Measurements from ENCODE around the gene TFRC. TPM values are rescaled to one million over a fixed set of nuclear protein-coding genes. Genes with fewer than 3 reads are reported as not detected.
"Not testable (repeated sequence)": the region's sequence is repeated elsewhere in the genome, so short reads cannot be mapped to it uniquely, and the experiment has no call there.

Gene TFRC
- total RNA-seq, 1 experiment from 2014 or later, result 89.3 TPM

DNA sequence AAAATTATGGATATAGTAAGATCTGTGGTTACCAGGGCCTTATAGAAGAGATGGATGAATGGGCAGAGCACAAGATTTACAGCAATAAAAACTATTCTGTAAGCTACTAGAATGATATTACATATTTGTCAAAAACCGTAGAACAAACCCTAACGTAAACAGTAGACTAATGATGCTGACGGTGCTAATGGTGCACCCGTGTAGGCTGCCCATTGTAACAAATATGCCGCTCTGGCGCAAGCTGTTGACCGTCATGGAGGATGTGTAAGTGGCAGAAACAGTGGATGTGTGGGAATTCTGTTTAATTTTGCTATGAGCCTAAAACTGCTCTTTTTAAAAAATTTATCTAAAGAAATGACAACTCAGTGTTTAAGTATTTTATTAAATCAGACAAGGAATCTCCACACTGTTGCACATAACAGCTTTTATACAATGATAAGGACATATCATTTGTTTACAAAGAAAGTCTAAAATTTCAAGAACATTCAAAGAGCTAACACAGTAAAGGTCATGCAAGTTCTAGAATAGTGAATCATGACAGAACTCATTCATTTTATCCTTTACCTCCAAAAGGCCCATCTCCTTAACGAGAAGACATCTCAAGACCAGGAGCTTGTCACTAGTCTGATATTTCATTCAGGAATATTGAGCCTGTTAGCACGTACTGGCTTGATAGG is 32.8 kb downstream of the TFRC start:
- DNase-seq (ENCODE audit: low read depth), result no peak

DNA sequence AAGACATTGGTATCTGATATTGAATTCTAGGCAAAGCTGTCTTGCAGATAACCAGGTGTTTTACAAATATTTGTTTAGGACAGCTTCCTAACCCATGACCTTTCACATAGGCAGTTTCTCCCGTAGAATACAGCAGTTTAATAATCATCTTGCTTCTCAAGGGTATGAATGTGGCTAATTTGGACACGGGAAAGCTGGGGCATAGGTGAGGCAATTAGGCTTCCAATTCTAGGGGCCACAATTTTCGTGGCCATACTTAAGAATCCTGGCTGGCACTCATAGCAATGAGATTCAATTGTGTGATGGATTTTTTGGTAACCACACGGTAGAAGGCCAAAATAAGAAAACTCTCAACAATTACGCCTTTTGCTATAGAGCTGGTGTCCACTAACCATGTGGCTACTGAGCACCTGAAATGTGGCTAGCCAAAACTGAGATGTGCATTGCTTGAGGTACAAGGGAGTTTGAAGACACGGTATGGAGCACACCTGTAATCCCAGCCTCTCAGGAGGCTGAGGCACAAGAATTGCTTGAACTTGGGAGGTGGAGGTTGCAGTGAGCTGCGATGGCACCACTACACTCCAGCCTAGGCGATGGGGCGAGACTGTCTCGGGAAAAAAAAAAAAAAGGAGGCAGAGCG is 34.4 kb downstream of the TFRC start:
- no peak for DNase-seq (ENCODE audit: low read depth)

DNA sequence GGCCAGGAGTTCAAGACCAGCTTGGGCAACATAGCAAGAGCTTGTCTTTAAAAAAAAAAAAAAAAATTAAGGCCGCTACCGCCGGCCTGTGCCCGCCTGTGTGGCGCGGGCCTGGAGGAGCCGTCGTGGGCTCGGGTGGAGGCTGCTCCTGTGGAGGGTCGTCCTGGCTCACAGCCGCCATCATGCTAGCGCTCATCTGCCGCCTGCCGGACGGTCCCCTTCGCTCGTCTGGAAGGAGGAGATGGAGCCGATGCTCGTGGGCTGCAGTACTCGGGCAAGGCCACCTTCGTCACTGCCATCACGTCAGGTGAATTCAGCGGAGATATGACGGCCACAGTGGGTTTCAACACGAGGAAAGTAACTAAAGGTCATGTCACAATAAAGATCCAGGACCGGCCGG is 37.4 kb downstream of the TFRC start:
- DNase-seq (ENCODE audit: low read depth), result no peak

DNA sequence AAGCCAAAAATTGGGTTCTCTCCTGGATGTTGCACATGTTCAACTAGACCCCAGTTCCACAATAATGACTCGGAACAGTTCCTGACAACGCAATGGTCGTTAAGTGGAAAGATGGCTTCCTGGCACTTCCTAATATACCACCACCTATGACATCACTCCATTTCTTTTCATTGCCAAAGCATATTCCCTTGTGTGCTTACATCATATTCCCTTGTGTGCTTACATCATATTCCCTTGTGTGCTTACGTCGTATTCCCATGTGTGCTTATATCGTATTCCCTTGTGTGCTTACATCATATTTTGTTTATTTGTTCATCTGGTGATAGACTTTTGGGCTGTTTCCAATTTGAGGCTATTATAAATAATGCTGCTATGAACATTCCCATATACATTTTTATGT is 39.2 kb downstream of the TFRC start:
- no peak for DNase-seq (ENCODE audit: low read depth)

DNA sequence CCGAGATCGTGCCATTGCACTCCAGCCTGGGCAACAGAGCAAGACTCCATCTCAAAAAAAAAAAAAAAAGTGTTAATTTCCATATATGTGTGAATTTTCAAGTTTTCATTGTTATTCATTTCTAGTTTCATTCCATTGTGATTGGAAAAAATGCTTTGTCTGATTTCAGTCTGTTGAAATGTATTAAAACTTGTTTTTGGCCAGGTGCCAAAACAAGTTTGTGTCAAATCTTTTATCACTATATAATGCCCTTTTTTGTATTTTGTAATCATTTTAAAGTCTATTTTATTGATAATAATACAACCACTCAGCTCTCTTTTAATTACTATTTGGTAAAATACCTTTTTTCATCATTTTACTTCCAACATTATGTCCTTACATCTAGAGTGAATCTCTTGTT is 42.5 kb downstream of the TFRC start:
- DNase-seq (ENCODE audit: low read depth), result no peak

DNA sequence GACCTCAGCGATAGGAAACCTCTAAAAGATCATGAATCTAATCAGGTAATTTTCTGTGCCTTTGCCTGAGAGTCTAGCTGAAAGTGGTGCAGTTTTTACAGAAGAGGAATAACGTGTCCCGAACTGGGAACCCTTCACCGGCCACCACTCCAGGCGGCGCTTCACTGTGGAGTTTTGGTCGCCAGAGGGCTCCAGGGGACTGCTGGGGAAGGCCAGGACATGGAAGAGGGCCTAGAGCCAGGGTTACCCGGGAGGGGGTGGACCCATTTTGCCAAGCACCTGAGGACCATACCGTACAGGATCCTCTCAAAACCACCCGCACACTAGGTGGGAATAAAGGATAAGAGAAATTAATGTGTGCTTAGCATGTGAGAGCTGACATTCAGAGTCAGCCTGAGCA is 55.8 kb downstream of the TFRC start:
- peak; percentile 37 for DNase-seq (ENCODE audit: low read depth)

DNA sequence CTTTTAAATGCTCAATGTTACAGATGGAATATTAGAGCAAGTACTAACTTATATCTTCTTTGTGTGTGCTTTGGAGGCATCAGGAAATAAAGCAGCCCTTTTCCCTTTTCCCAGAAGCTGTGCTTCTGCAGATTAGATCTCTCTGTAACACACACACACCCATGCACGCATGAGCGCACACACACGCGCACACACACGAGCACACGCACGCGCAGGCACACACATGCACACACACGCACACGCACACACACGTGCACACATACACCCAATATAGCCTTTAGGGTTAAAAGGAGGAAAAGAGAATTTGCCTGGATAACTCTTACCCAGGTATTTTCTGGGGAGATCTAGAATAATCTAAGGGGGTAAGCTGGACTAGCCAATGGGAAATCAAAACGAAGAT is 56.9 kb downstream of the TFRC start:
- DNase-seq (ENCODE audit: low read depth), result no peak

DNA sequence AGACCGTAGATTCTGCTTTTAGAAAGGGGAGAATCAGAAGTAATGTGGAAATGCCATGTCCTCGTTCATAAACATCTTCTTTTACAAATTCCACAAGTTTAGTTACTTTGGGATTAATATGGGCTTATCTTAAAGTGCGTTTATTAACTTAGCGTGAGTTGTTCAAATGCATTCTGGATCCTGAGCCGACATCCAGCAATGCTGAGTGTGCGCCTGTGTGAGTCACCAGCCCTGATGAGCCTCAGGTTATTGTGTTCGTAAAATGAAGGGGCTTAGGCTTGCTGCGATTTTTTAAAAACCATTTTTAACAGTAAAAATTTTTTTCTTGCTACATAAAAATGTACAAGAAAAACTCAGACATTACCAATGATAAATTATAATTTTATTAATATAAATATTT is 57.9 kb downstream of the TFRC start:
- no peak for DNase-seq (ENCODE audit: low read depth)

DNA sequence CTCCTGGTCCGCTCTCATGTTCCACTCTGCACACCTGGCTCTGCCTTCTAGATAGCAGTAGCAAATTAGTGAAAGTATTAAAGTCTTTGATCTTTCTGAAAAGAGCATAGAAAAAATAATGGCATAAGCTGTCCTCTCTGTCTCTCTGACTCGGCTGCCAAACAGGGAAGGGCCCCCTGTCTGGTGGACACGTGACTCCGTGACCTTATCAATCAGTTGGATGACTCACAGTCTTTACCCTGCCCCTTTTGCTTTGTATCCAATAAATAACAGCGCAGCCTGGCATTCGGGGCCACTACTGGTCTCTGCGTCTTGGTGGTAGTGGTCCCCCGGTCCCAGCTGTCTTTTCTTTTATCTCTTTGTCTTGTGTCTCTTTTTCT is 59.4 kb downstream of the TFRC start:
- DNase-seq (ENCODE audit: low read depth), result not testable (repeated sequence)

DNA sequence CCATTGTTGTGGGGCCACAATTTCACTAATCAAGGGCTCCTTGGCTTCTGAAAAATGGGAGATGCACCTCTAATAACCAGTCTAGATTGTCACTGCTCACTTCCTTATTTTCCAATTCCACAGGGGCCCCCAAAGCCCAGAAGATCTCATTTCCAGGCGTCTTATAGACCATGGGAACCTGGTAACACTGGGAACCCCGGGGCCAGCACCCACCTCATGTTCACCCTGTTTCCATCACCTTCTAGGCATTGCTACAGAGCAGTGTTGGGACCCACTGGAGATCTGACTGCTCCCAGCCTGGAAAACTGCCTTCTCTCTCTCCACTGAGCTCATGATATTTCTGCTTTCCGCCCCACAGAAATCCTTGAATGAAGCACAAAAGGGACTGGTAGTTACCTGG is 61.5 kb downstream of the TFRC start:
- no peak for DNase-seq (ENCODE audit: low read depth)

DNA sequence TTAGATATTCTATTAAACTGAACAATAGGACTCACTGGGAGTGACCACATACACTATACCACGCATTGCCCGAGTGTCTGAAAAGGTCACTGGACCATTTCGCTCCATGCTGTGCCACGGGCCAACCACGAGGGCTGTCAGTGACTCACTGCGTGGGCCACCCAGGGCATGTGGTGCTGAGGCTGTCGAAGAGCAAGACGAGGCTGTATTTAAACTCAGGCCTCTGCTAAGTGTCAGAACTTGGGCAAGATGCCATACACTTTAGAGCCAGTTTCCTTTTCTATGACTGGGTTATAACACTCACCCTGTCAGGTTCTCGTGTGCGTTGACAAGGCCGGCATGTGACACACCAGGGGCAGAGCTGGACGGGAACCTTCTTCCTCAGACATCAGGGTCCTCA is 62.3 kb downstream of the TFRC start:
- peak; percentile 42 for DNase-seq (ENCODE audit: low read depth)

DNA sequence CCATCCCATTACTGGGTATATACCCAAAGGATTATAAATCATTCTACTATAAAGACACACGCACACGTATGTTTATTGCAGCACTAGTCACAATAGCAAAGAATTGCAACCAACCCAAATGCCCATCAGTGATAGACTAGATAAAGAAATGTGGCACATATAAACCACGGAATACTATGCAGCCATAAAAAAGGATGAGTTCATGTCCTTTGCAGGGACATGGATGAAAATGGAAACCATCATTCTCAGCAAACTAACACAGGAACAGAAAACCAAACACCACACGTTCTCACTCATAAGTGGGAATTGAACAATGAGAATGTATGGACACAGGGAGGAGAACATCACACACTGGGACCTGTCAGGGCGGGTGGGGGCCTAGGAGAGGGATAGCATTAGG is 63.7 kb downstream of the TFRC start:
- DNase-seq (ENCODE audit: low read depth), result not testable (repeated sequence)

DNA sequence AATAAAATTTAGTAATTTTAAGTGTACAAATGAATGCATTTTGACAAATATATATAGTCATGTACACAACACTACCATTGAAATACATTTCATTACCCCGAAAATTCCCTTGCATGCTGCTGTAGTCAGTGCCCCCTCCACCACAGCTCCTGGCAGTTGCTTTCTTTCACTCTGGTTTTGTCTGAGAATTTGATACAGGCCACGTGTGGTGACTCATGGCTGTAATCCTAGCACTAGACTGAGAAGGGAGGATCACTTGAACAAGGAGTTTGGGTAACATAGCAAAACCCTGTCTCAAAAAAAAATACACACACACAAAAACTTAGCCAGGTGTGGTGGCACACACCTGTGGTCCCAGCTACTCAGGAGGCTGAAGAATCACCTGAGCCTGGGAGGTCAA is 65.4 kb downstream of the TFRC start:
- peak; percentile 82 for DNase-seq (ENCODE audit: low read depth)

DNA sequence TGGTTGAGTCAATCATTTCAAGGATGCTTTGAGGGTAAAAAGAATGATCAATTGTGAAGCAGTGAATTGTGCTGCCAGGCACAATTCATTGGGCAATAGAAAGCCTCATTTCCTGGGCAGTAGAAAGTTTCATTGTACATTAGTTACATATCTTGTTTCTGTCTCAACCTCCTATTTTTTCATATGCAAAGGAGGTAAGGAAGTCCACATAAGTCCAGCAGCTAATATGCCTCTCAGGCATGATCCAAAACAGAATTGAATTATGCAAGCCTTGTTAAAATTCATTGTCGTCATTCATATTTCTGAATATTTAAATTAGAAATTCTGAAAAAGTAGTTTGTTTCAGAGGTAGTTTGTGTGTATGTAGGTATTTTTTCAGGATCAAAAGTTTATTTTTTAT is 65.8 kb downstream of the TFRC start:
- no peak for DNase-seq (ENCODE audit: low read depth)

DNA sequence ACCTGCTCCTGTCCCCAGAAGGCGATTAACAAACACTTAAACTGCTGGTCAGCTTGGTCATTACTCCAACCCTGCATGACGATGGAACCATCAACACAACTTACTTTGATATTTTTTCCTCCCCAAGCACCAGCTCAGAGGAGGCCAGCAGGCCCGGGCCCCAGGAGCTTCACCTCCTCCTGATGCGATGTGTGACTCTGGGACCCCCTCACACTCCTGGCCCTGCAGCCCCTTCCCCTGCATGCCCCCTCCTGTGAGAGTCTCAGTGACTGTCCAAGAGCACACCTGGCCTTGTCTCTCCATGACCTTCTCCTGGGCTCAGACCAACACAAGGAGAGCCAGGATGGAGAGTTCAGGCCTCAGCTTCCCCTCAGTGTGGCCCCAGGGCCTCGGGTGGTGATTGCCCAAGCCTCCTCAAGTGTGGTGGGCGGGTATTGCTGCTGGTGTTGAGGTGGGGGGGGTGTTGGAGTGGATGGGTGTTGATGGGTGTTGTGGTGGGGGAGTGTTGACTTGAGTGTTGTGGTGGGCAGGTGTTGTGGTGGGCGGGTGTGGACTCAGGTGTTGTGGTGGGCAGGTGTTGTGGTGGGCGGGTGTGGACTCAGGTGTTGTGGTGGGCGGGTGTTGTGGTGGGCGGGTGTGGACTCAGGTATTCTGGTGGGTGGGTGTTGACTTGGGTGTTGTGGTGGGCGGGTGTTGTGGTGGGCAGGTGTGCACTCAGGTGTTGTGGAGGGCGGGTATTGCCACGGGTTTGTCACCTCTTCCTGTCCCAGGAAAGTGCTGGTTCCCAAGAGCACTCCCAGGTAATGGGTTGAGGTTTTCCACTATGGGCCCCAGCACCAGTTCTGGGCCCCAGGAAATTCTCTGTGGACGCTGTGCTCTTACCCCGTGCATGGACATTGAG is 68.1 kb downstream of the TFRC start:
- no peak for DNase-seq (ENCODE audit: low read depth)

DNA sequence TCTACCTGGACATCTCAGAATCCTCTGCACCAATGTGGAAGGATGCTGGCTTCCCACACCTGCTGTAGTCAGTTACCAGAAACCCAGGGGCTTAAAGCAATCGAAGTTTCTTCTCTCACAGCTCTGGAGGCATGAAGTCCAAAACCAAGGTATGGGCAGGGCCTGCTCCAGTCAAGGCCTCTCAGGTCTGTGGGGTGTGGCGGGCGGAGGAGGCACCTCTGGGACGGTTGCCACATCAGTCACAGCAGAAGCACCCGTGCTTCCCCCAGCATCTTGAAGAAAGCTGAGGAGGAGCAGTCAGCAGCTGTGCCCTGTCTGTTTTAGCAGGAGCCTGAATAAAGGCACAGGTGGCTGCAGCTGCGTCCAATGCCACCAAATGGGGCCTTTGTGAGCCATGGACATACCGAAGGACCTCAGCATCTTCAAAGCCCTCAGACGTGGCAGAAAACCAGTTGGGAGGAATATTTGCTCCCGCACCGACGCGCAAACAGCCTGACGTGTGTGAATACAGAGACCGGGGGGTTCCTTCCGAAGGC is 68.9 kb downstream of the TFRC start:
- no peak for DNase-seq (ENCODE audit: low read depth)

DNA sequence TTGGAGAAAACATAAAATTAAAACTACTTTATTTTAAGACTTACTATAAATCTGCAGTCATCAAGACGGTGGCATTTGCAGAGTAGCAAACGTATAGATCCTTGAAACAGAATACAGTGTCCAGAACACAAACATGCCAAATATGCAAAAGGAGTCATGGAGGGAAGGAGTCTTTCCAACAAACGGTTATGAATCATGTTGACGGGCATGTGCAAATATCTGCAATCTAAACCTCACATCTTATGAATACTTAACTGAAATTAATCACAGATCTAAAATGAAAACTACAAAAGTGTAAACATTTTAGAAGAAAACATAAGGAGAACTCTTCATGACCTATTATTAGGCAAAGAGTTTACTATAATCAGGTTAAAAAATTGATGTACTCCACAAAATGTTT is 69.4 kb downstream of the TFRC start:
- peak; percentile 47 for DNase-seq (ENCODE audit: low read depth)

DNA sequence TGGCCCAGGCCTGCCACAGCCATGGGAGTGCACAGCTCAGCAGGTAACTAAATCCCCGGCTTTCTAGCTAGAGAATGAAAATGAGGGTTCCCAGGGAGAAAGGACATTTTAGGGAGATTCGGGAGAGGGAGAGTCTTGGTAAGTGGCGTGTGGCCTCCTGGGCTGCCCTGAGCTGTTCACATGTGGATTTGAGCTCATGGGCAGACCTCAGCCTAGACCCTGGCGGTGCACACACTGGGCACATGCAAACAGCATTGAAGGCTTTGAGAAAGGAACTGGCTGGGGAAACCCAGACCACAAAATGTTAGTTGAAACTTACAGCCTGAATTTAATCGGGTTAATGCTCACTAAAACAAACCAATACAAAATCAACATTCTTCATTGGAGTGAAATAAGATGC is 72.4 kb downstream of the TFRC start:
- no peak for DNase-seq (ENCODE audit: low read depth)

DNA sequence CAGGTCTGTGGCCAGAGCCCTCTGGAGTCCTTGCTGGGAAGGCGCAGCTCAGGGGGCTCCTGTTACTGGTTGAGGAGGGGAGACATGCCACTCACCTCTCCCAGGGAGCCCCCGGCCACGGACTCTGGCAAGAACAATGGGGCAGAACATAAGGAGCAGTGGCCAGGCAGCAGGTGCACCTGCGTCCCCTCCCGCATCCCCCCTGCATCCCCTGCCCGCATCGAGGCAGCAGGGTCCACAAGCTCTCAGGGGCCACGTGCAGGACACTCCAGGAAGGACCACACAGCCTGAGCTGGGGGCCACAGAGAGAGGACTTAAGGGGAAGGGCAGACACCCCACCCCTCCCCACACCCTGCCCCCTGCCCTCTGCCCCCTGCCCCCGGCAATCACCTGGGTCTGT is 73.0 kb downstream of the TFRC start:
- DNase-seq (ENCODE audit: low read depth), result no peak

DNA sequence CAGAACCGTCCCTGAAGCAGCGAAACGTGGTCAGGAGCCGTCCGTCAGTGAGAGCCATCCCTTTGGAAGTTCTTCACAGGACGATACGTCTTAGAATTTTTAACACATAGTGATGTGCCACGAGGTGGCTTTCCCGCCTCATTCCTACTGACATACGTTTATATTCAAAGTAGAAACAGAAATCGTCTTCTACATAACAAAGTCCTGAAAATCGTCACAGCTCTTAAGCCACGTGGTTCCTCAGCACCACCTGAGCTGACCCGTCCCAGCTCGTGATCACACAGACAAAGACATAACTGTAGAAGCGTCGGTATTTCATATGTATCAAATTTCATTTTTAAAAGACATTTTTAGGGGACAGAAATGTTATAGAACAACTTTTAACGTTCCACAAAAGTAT is 73.5 kb downstream of the TFRC start:
- no peak for DNase-seq (ENCODE audit: low read depth)

DNA sequence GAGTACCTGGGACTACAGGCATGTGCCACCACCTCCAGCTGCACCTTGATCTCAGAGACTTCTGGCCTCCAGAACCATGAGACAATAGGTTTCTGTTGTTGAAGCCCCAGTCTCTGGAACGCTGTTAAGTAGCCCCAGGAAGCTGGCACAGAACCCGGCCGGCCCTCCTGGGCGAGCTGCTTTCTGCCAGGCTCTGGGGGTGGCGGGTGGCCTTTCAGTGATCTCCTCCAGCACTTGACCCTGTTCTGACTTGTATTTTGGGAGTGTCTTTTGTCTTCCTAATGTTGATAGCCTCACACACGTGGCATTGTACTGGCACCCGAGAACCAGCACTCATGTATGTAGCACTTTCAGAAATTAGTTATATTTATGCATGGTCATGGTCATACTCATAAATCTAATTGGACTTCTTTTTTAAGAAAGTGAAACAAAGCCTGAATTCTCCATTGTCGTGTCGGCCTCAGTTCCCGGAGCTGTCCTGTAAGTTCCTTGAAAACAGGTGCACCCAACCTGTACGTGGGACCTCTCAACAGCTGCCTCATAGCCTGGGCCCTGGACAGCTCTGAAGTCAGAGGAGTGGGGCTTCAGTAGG is 74.0 kb downstream of the TFRC start:
- no peak for DNase-seq (ENCODE audit: low read depth)

DNA sequence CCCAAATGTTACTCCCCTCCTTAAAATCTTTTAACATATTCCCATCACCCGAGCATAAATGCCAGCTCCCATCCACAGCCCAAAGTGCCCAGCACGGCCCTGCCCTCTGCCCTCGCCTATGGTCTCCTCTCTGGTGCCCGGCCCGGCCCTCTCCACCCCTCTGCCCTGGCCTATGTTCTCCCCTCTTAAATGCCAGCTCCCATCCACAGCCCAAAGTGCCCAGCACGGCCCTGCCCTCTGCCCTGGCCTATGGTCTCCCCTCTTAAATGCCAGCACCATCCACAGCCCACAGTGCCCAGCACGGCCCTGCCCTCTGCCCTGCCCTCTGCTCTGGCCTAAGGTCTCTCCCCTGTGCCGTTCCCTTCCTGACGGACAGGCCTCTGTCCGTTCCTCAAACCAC is 76.6 kb downstream of the TFRC start:
- not testable (repeated sequence) for DNase-seq (ENCODE audit: low read depth)
